Measurements from ENCODE around the gene WARS2. TPM values are rescaled to one million over a fixed set of nuclear protein-coding genes. Genes with fewer than 3 reads are reported as not detected.

Gene WARS2
- total and polyA plus RNA-seq, 12 donors: 5.1 to 35.9 (median 20.9) TPM

DNA sequence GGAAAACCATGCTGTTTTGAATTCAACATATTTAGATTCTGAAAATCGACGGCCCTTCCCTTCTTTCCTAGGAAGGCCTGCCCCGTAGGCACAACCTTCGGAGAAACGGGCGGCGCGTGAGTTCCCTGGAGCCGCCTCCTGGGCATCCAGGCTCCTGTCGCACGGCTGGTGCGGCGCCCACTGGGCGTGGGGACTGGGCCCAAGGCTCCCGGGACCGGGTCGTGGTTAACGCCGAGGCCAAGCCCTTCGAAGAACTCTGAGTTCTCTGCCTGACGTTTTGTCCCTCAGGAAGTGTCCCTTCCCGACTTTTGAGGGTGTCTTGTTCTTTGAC lies 133.1 kb downstream of the WARS2 start:
- no peak overlapping the region for H3K4me3 ChIP-seq
- no peak overlapping the region for H3K27ac ChIP-seq
- H3K9me3 ChIP-seq (replicated peaks in 1 of 3): no peaks in the 10 kb centered on the region
- peak in 1 of 7 donors; percentile 30 for DNase-seq
- H3K36me3 ChIP-seq (replicated peaks in 1 of 2): no peaks in the 10 kb centered on the region
- H3K4me1 ChIP-seq (replicated peaks in 1 of 2): peaks cover 8 to 14% of the 10 kb centered on the region in 2 donors
- H3K27me3 ChIP-seq: peaks cover 58% of the 10 kb centered on the region
- intact Hi-C loops (cut with DNase I): loop anchor here in 1 of 2 donors (10.0 kb wide), 1 partner anchor 853 kb away; no protein-coding TSS in a partner anchor
- TF ChIP-seq POLR2A (IDR thresholded peaks at IDR 0.05) (no peak), CTCF (IDR thresholded peaks at IDR 0.05) (no peak)
- 4 to 12% (median 6%) methylated on average over 8 to 22 of the region's 22 CpGs for WGBS, 4 donors

DNA sequence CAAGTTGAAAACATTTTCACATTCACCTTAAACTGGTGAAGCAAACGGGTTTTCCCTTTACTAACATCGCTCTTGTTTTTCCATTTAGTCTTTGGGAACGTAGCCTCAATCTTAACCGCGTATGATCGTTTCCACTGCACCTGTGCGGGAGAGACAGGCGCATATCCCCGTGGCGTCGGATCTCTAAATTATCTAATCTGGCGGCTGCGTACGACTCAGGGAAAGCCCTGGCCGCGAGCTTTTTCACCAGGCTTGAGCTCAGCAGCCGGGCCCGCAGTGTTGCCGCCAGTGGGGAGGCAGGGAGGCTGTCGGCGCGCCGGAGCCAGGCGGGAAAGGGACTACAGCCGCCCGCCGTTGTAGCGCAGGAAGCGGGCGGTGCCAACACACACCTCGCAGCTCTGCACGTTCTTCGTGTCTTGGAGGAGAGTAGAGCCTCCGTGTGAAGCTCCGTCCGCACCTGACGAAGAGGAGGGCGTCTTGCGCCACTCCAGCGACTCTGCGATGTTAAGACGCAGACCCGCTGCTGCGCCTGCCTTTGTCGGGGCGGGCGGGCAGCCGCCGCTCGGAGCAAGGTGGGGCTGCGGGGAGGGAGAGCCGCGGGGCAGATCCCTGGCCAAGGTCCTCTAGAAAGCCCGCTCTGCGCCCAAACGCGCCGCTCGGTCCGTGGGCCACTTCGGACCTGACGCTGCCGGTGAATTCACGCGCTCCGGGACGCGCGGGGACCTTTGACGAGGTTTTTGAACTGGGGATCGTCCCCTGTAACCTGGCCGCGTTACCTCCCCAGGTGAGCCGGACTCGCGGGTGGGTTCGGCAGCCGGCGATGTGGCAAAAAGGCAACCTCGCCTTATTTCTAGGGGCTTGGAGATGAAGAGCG lies 133.8 kb downstream of the WARS2 start:
- Histone ChIP-seq H3K36me3 (replicated peaks in 1 of 2) (no peaks in the 10 kb centered on the region), H3K27me3 (peaks cover 61% of the 10 kb centered on the region), H3K27ac (no peak overlapping the region), H3K9me3 (replicated peaks in 1 of 3) (no peaks in the 10 kb centered on the region), H3K4me3 (peak overlapping the region in 1 of 4 donors; percentile 8), H3K4me1 (replicated peaks in 1 of 2) (peaks cover 8 to 14% of the 10 kb centered on the region in 2 donors)
- TF ChIP-seq POLR2A (IDR thresholded peaks at IDR 0.05) (no peak), CTCF (IDR thresholded peaks at IDR 0.05) (no peak)
- intact Hi-C loops (cut with DNase I): loop anchor here in 1 of 2 donors (10.0 kb wide), 1 partner anchor 852 kb away; no protein-coding TSS in a partner anchor
- peak in 1 of 7 donors; percentile 21 for DNase-seq
- WGBS, 4 donors: 3 to 7% (median 4%) methylated on average over 14 to 81 of the region's 81 CpGs

GRCh38 chr1:119005724-119006405 lies 134.6 kb downstream of the WARS2 start:
- Histone ChIP-seq H3K27me3 (peaks cover 69% of the 10 kb centered on the region), H3K4me1 (replicated peaks in 1 of 2) (peaks cover 8 to 22% of the 10 kb centered on the region in 2 donors), H3K9me3 (replicated peaks in 1 of 3) (no peaks in the 10 kb centered on the region), H3K36me3 (replicated peaks in 1 of 2) (no peaks in the 10 kb centered on the region), H3K4me3 (no peak overlapping the region), H3K27ac (no peak overlapping the region)
- peak in 1 of 7 donors; percentile 25 for DNase-seq
- intact Hi-C loops (cut with DNase I): loop anchor here in 1 of 2 donors (10.0 kb wide), 1 partner anchor 851 kb away; no protein-coding TSS in a partner anchor
- TF ChIP-seq CTCF (IDR thresholded peaks at IDR 0.05) (no peak), POLR2A (IDR thresholded peaks at IDR 0.05) (no peak)
- 10 to 13% (median 13%) methylated on average over 17 of the region's 17 CpGs for WGBS, 4 donors

DNA sequence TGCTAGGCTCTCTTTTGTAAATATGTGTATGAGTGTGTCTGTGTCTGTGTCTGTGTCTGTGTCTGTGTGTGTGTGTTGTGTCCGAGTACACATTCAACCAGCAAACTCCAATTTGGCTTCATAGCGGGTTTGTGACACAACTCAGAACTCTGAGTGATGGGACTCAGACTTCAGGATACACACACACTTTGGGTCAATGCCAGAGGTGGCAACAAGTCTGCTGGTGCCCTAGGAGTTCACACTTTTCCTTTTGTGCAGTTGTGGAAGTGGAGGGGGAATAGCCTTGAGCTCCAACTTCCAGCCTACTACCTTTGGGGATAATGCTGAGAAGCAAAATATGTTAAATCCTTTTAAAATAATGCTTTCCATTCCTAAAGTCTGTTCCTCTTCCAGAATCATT lies 135.7 kb downstream of the WARS2 start:
- 54 to 65% (median 59%) methylated on average over 2 of the region's 2 CpGs for WGBS, 4 donors
- intact Hi-C loops (cut with DNase I): loop anchor here in 1 of 2 donors (10.0 kb wide), 1 partner anchor 850 kb away; no protein-coding TSS in a partner anchor
- peaks cover 80% of the 10 kb centered on the region for H3K27me3 ChIP-seq

More for the DNA sequence above, 135.7 kb downstream of the WARS2 start:
- H3K9me3 ChIP-seq (replicated peaks in 1 of 3): no peaks in the 10 kb centered on the region
- TF ChIP-seq POLR2A (IDR thresholded peaks at IDR 0.05): no peak
- no peak for TF ChIP-seq CTCF (IDR thresholded peaks at IDR 0.05)
- no peak overlapping the region for H3K27ac ChIP-seq
- H3K4me1 ChIP-seq (replicated peaks in 1 of 2): peaks cover 8 to 28% of the 10 kb centered on the region in 2 donors
- H3K4me3 ChIP-seq: no peak overlapping the region
- no peaks in the 10 kb centered on the region for H3K36me3 ChIP-seq (replicated peaks in 1 of 2)
- DNase-seq: no peak

All from adrenal gland (tissue), 12 donors.